Trophoblast cell (in vitro differentiated cells and primary cell): ENCODE data around the gene SERPINE3.

Experiments
- DNase-seq, 2 donors: peaks; one replicate each; pipeline ENCODE4 v3.0.0-alpha.2; 2016
- H2AFZ ChIP-seq: 2 replicates; pipeline ENCODE4 v1.6.1; 2013; ENCODE audit warnings: low read length, moderate library complexity, mild to moderate bottlenecking; ENCODE audit not compliant: insufficient read depth, poor library complexity
- H2AK5ac ChIP-seq: 2 replicates; pipeline ENCODE4 v1.6.1; 2013; ENCODE audit warnings: mild to moderate bottlenecking, low read length
- H2BK120ac ChIP-seq: 2 replicates; pipeline ENCODE4 v1.6.1; 2013; ENCODE audit warnings: low read length, mild to moderate bottlenecking, moderate library complexity; ENCODE audit not compliant: insufficient read depth, poor library complexity
- H2BK12ac ChIP-seq: 2 replicates; pipeline ENCODE4 v1.6.1; 2013; ENCODE audit warnings: mild to moderate bottlenecking, low read length, moderate library complexity
- H2BK5ac ChIP-seq: 2 replicates; pipeline ENCODE4 v1.6.1; 2013; ENCODE audit warnings: low read length, low read depth, moderate library complexity, mild to moderate bottlenecking; ENCODE audit not compliant: poor library complexity
- H3K14ac ChIP-seq: 2 replicates; pipeline ENCODE4 v1.6.1; 2013; ENCODE audit warnings: mild to moderate bottlenecking, low read length
- H3K18ac ChIP-seq: 2 replicates; pipeline ENCODE4 v1.6.1; 2013; ENCODE audit warnings: mild to moderate bottlenecking, low read length
- H3K23ac ChIP-seq: 2 replicates; pipeline ENCODE4 v1.6.1; 2013; ENCODE audit warnings: low read length
- H3K27ac ChIP-seq: 2 replicates; pipeline ENCODE4 v1.5.1; 2013; ENCODE audit warnings: low read depth, mild to moderate bottlenecking, inconsistent platforms, low read length, moderate library complexity
- H3K27me3 ChIP-seq: 2 replicates; pipeline ENCODE4 v1.6.1; 2013; ENCODE audit warnings: inconsistent platforms, mild to moderate bottlenecking, low read length, moderate library complexity; ENCODE audit not compliant: insufficient read depth
- H3K36me3 ChIP-seq, 2 experiments: 1 replicate in 1 of 2; 2 replicates in 1 of 2; pipeline ENCODE4 v1.6.1; 2013; ENCODE audit warnings: low read length in 2 of 2, mild to moderate bottlenecking in 2 of 2, moderate library complexity in 1 of 2; ENCODE audit not compliant: insufficient read depth in 2 of 2, control insufficient read depth in 1 of 2
- H3K4ac ChIP-seq: 2 replicates; pipeline ENCODE4 v1.6.1; 2013; ENCODE audit warnings: low read depth, mild to moderate bottlenecking, low read length, moderate library complexity
- H3K4me1 ChIP-seq, 2 experiments: 1 replicate in 1 of 2; 2 replicates in 1 of 2; pipeline ENCODE4 v1.6.1; 2013; ENCODE audit warnings: low read length in 2 of 2, mild to moderate bottlenecking in 2 of 2, moderate library complexity in 1 of 2; ENCODE audit not compliant: insufficient read depth in 2 of 2, control insufficient read depth in 1 of 2
- H3K4me2 ChIP-seq: 2 replicates; pipeline ENCODE4 v1.6.1; 2013; ENCODE audit warnings: inconsistent platforms, mild to moderate bottlenecking, low read length, moderate library complexity
- H3K4me3 ChIP-seq: 2 replicates; pipeline ENCODE4 v1.5.1; 2013; ENCODE audit warnings: mild to moderate bottlenecking, low read depth, low read length, inconsistent platforms
- H3K79me1 ChIP-seq: one replicate; pipeline ENCODE4 v1.6.1; 2013; ENCODE audit warnings: low read length
- H3K79me2 ChIP-seq: 2 replicates; pipeline ENCODE4 v1.6.1; 2013; ENCODE audit warnings: low read length, mild to moderate bottlenecking; ENCODE audit not compliant: control insufficient read depth, insufficient read depth, poor library complexity
- H3K9ac ChIP-seq: 2 replicates; pipeline ENCODE4 v1.6.1; 2013; ENCODE audit warnings: mild to moderate bottlenecking, low read length
- H3K9me3 ChIP-seq: 2 replicates; pipeline ENCODE4 v1.6.1; 2013; ENCODE audit warnings: low read depth, mild to moderate bottlenecking, control low read depth, inconsistent platforms, low read length; ENCODE audit not compliant: insufficient read depth
- H4K12ac ChIP-seq: 2 replicates; pipeline ENCODE4 v1.6.1; 2013; ENCODE audit warnings: low read depth, mild to moderate bottlenecking, low read length, moderate library complexity
- H4K8ac ChIP-seq: 2 replicates; pipeline ENCODE4 v1.6.1; 2013; ENCODE audit warnings: low read depth, mild to moderate bottlenecking, low read length, moderate library complexity
- H4K91ac ChIP-seq: one replicate; pipeline ENCODE4 v1.6.1; 2013; ENCODE audit warnings: low read depth, mild to moderate bottlenecking, low read length, moderate library complexity
- WGBS: extraction: QIAGEN DNeasy Blood & Tissue Kit; methylation state at CpG from one replicate; pipeline ENCODE4 v1.1.7; 2013; ENCODE audit warnings: missing lambda C conversion rate; ENCODE audit not compliant: insufficient read length, insufficient coverage; ENCODE audit errors: extremely low coverage; 5-methylcytosine and 5-hydroxymethylcytosine counted together

Gene SERPINE3

GRCh38 chr13:51322826-51323225 lies 16.7 kb upstream of the SERPINE3 start:
- H3K27ac ChIP-seq, result no peak overlapping the region
- H3K4me3 ChIP-seq, result peak overlapping the region; percentile 47
- no peak overlapping the region for H4K12ac ChIP-seq
- H3K9ac ChIP-seq, result no peak overlapping the region
- DNase-seq, result no peak
- no peak overlapping the region for H2BK120ac ChIP-seq
- no peaks in the 10 kb centered on the region for H3K36me3 ChIP-seq
- no peak overlapping the region for H4K8ac ChIP-seq
- H3K79me2 ChIP-seq, result no peaks in the 10 kb centered on the region
- no peaks in the 10 kb centered on the region for H3K4me1 ChIP-seq
- H2BK5ac ChIP-seq, result no peak overlapping the region
- no peak overlapping the region for H3K4me2 ChIP-seq
- no peaks in the 10 kb centered on the region for H3K79me1 ChIP-seq
- no peak overlapping the region for H2AK5ac ChIP-seq
- H3K18ac ChIP-seq, result no peak overlapping the region
- no peaks in the 10 kb centered on the region for H3K9me3 ChIP-seq
- no peak overlapping the region for H2BK12ac ChIP-seq
- no peaks in the 10 kb centered on the region for H3K27me3 ChIP-seq
- no peak overlapping the region for H3K23ac ChIP-seq
- H3K14ac ChIP-seq, result no peak overlapping the region
- H3K4ac ChIP-seq, result no peak overlapping the region
- no peak overlapping the region for H4K91ac ChIP-seq
- WGBS, result no CpG with 5 or more reads among the region's 3 CpGs
- H2AFZ ChIP-seq, result no peak overlapping the region

GRCh38 chr13:51323824-51324511 lies 15.5 kb upstream of the SERPINE3 start:
- H2BK120ac ChIP-seq, result no peak overlapping the region
- no peak overlapping the region for H3K14ac ChIP-seq
- no peak for DNase-seq
- H2BK5ac ChIP-seq, result no peak overlapping the region
- no peaks in the 10 kb centered on the region for H3K27me3 ChIP-seq
- no peak overlapping the region for H2AK5ac ChIP-seq
- H4K91ac ChIP-seq, result no peak overlapping the region
- H3K23ac ChIP-seq, result no peak overlapping the region
- H3K9me3 ChIP-seq, result no peaks in the 10 kb centered on the region
- no peaks in the 10 kb centered on the region for H3K79me1 ChIP-seq
- no peaks in the 10 kb centered on the region for H3K4me1 ChIP-seq
- WGBS, result no CpG with 5 or more reads among the region's 5 CpGs
- no peak overlapping the region for H3K4ac ChIP-seq
- no peak overlapping the region for H3K18ac ChIP-seq
- H3K9ac ChIP-seq, result no peak overlapping the region
- H2AFZ ChIP-seq, result no peak overlapping the region
- H4K12ac ChIP-seq, result no peak overlapping the region
- H2BK12ac ChIP-seq, result no peak overlapping the region
- no peak overlapping the region for H4K8ac ChIP-seq
- no peak overlapping the region for H3K27ac ChIP-seq
- H3K4me2 ChIP-seq, result no peak overlapping the region
- no peak overlapping the region for H3K4me3 ChIP-seq
- no peaks in the 10 kb centered on the region for H3K36me3 ChIP-seq
- H3K79me2 ChIP-seq, result no peaks in the 10 kb centered on the region

DNA sequence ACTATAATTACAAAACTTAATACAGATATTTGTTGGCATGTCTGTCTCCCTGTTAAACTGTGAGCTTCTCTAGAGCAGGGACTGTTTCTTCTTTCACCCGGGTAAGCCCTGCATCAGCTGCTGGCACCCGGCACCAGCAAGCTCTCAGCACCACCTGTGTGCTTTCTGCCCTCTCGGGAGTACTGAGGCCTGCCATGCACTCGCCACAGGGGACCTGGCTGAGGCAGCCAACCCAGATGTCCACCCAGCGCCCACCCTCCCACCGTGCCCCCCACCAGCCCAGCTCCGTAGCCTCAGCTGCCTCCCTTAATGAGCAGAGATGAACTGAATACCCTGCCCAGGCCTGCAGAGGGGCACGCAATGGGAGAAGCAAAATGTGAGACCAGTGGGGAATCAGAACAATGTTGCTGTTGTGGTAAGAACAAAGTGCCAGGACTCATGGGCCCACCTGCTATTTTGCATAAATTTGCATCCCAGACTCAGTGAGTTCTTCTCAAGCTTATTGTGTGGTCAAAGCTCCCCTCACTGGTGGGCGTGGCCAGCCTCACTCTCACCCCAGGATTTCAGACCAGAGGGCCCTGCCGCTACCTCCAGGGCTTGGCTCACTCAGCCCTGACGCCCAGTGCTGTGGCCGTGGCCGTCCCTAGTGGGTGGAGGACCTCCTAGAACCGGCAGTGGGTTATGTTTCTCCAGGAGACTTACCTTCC lies 14.6 kb upstream of the SERPINE3 start:
- no peaks in the 10 kb centered on the region for H3K36me3 ChIP-seq
- no peak overlapping the region for H2BK5ac ChIP-seq
- no peak overlapping the region for H2BK120ac ChIP-seq
- no CpG with 5 or more reads among the region's 14 CpGs for WGBS
- no peak overlapping the region for H4K12ac ChIP-seq
- DNase-seq, result no peak
- no peak overlapping the region for H3K23ac ChIP-seq
- H3K9ac ChIP-seq, result no peak overlapping the region
- no peaks in the 10 kb centered on the region for H3K79me1 ChIP-seq
- no peak overlapping the region for H3K4me3 ChIP-seq
- no peak overlapping the region for H4K91ac ChIP-seq
- no peaks in the 10 kb centered on the region for H3K9me3 ChIP-seq
- H3K27me3 ChIP-seq, result no peaks in the 10 kb centered on the region
- H3K18ac ChIP-seq, result no peak overlapping the region
- no peak overlapping the region for H3K4me2 ChIP-seq
- H3K4ac ChIP-seq, result no peak overlapping the region
- no peak overlapping the region for H4K8ac ChIP-seq
- H3K27ac ChIP-seq, result no peak overlapping the region
- no peak overlapping the region for H2AFZ ChIP-seq
- H3K79me2 ChIP-seq, result no peaks in the 10 kb centered on the region
- H2AK5ac ChIP-seq, result no peak overlapping the region
- H2BK12ac ChIP-seq, result no peak overlapping the region
- H3K14ac ChIP-seq, result no peak overlapping the region
- no peaks in the 10 kb centered on the region for H3K4me1 ChIP-seq

DNA sequence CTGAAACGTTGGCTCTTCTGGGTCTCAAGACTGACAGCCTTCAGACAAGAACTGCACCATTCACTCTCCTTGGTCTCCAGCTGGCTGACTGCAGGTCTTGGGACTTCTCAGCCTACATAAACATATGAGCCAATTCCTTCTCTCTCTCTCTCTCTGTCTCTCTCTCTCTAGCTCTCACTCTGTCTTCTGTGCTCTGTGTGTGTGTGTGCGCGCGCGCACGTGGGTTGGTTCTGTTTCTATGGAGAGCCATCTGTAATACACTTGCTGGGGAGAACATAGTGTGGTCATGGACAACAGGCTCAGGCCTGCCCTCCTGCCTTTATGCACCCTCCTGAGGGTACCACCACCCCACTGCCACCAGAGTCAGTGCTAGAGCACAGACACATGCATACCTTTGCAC lies 13.7 kb upstream of the SERPINE3 start:
- H3K4me2 ChIP-seq, result no peak overlapping the region
- no peak overlapping the region for H3K23ac ChIP-seq
- no peak overlapping the region for H2BK120ac ChIP-seq
- no peaks in the 10 kb centered on the region for H3K36me3 ChIP-seq
- no peak overlapping the region for H2BK12ac ChIP-seq
- WGBS, result no CpG with 5 or more reads among the region's 6 CpGs
- no peaks in the 10 kb centered on the region for H3K4me1 ChIP-seq
- no peaks in the 10 kb centered on the region for H3K9me3 ChIP-seq
- H3K27me3 ChIP-seq, result no peaks in the 10 kb centered on the region
- H3K79me1 ChIP-seq, result no peaks in the 10 kb centered on the region
- H3K18ac ChIP-seq, result no peak overlapping the region
- H3K4me3 ChIP-seq, result no peak overlapping the region
- H3K4ac ChIP-seq, result no peak overlapping the region
- no peak overlapping the region for H4K8ac ChIP-seq
- H2AFZ ChIP-seq, result no peak overlapping the region
- no peak overlapping the region for H2AK5ac ChIP-seq
- no peak overlapping the region for H4K91ac ChIP-seq
- no peak overlapping the region for H2BK5ac ChIP-seq
- H3K27ac ChIP-seq, result no peak overlapping the region
- DNase-seq, result no peak
- no peak overlapping the region for H4K12ac ChIP-seq
- no peak overlapping the region for H3K14ac ChIP-seq
- no peak overlapping the region for H3K9ac ChIP-seq
- H3K79me2 ChIP-seq, result no peaks in the 10 kb centered on the region
